COLO668 (cell line): ENCODE results near the gene RANBP9.

Experiments used
- DNase-seq: peaks from one replicate; lab custom pipeline; 2025; ENCODE audit not compliant: unreplicated experiment; lab: John Stamatoyannopoulos, UW

The RANBP9 gene

GRCh38 chr6:13572240-13572639 is 139.4 kb downstream of the RANBP9 start:
- no peak for DNase-seq
